ENCODE measurements around the gene GTF2I.

DNA sequence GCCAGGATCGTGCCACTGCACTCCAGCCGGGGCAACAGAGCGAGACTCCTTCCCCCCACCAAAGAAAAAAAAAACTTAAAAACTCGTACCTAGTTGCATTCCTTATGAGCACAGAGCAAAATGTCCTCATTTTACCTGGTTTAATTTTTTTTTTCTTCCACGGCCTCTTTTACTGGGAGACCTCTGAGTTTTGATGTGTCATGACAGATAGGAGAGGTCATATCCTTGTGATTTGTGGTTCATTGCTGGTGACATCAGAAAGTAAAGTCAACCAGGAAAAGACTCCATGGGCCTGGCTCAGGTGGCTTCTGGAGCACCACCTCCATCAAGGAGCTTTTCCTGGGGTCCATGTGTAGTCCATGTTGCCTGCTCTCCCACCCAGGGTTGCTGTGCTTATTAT, 26.3 kb downstream of the GTF2I start:
- TF ChIP-seq CTCF (IDR thresholded peaks at IDR 0.05) (no peak), POLR2A (IDR thresholded peaks at IDR 0.05; ENCODE audit: low read length) (no peak), ELK1 (IDR thresholded peaks at IDR 0.05; ENCODE audit: low read depth, low read length) (no peak), RAD21 (conservative IDR thresholded peaks at IDR 0.05 in 1 of 2, IDR thresholded peaks at IDR 0.05 in 1 of 2) (no peak), CBX8 (IDR thresholded peaks at IDR 0.05) (no peak), SREBF2 (IDR thresholded peaks at IDR 0.05) (no peak), BCL3 (IDR thresholded peaks at IDR 0.05) (no peak), SMC3 (IDR thresholded peaks at IDR 0.05) (no peak), EP300 (IDR thresholded peaks at IDR 0.05) (no peak), NR3C1 (IDR thresholded peaks at IDR 0.05) (no peak)

Data from A549 (cell line).